HCT116 (cell line): ENCODE results near the gene SORL1. TPM values are rescaled to one million over a fixed set of nuclear protein-coding genes. Genes with fewer than 3 reads are reported as not detected.

Source experiments
- ATAC-seq: fragments of 200-7000 bp; cut with Tn5 transposase; 2 replicates; pipeline ENCODE4 v1.9.1; 2020; ENCODE audit warnings: mild to moderate bottlenecking, moderate library complexity
- BruUV-seq: library from RNA; stranded (reverse); fragments of 400-500 nt; replicated peaks from 2 replicates; lab custom pipeline; 2021; lab: Mats Ljungman, UMichigan
- CTCF ChIA-PET: fragments of 300-600 bp; sonication (Branson Sonifier 250); formaldehyde crosslinking; loops from one replicate; lab custom pipeline; 2021; ENCODE audit warnings: antibody characterized with exemption; lab: Charles Lee
- POLR2A ChIA-PET: fragments of 300-600, 350-600 bp; sonication (Branson Sonifier 250); formaldehyde crosslinking; loops from one replicate; lab custom pipeline; 2021; ENCODE audit warnings: antibody characterized with exemption; lab: Charles Lee
- RAD21 ChIA-PET, 2 experiments: fragments of 300-600 bp; sonication (Branson Sonifier 250); formaldehyde crosslinking; loops; one replicate each; lab custom pipeline; 2023; ENCODE audit warnings: low total read pairs in 2 of 2; ENCODE audit not compliant: uncharacterized antibody in 2 of 2, unreplicated experiment in 2 of 2, low non-redundant PET in 1 of 2; lab: Charles Lee
- DNase-seq: peaks from one replicate; pipeline ENCODE4 v3.0.0-alpha.2; 2010; ENCODE audit warnings: low read depth, low spot score
- H2AFZ ChIP-seq: fragments of 200-600 bp; shearing (Covaris generic), sonication (generic); 2 replicates; pipeline ENCODE4 v1.6.1; 2017; ENCODE audit warnings: low read depth, mixed run types, mixed read lengths, antibody characterized with exemption, low read length; ENCODE audit not compliant: poor library complexity, severe bottlenecking
- H3K27ac ChIP-seq: 2 replicates; pipeline ENCODE4 v1.5.1; 2012; ENCODE audit warnings: low read depth, low read length
- H3K27me3 ChIP-seq: fragments of 200-600 bp; sonication (generic); 2 replicates; pipeline ENCODE4 v1.6.1; 2016; ENCODE audit warnings: mixed run types, low read length, mixed read lengths; ENCODE audit not compliant: insufficient read depth
- H3K36me3 ChIP-seq, 2 experiments: fragments of 200-500 bp in 1 of 2; fragments of 200-600 bp in 1 of 2; sonication (Bioruptor generic) in 1 of 2; sonication (generic) in 1 of 2; 2 replicates each; pipeline versions ENCODE4 v1.5.1 to v1.6.1; 2014 to 2016; ENCODE audit warnings: low read length in 2 of 2, inconsistent platforms in 1 of 2, mixed read lengths in 1 of 2, mixed run types in 1 of 2; ENCODE audit not compliant: insufficient read depth in 2 of 2, control insufficient read depth in 1 of 2
- H3K4me1 ChIP-seq, 2 experiments: fragments of 200-600 bp in 1 of 2; sonication (generic) in 1 of 2; 2 replicates each; pipeline versions ENCODE4 v1.5.1 to v1.6.1; 2012 to 2017; ENCODE audit warnings: low read length in 2 of 2, inconsistent platforms in 1 of 2, mild to moderate bottlenecking in 1 of 2, mixed read lengths in 1 of 2, mixed run types in 1 of 2, moderate library complexity in 1 of 2; ENCODE audit not compliant: insufficient read depth in 2 of 2, control insufficient read depth in 1 of 2
- H3K4me2 ChIP-seq: fragments of 200-600 bp; sonication (generic); 2 replicates; pipeline ENCODE4 v1.6.1; 2017; ENCODE audit warnings: mixed run types, low read length, mixed read lengths
- H3K4me3 ChIP-seq, 2 experiments: fragments of 200-600 bp in 1 of 2; sonication (generic) in 1 of 2; replicated peaks in 1 of 2; 2 replicates each; pipeline ENCODE4 v1.5.1; 2011 to 2016; ENCODE audit warnings: low read length in 2 of 2, control low read depth in 1 of 2, low read depth in 1 of 2, mild to moderate bottlenecking in 1 of 2, mixed read lengths in 1 of 2, mixed run types in 1 of 2
- H3K79me2 ChIP-seq: fragments of 200-600 bp; sonication (generic); 2 replicates; pipeline ENCODE4 v1.6.1; 2017; ENCODE audit warnings: mild to moderate bottlenecking, mixed run types, low read length, moderate library complexity, mixed read lengths; ENCODE audit not compliant: insufficient read depth
- H3K9ac ChIP-seq: fragments of 200-600 bp; sonication (generic); 2 replicates; pipeline ENCODE4 v1.6.1; 2016; ENCODE audit warnings: low read length, mixed read lengths
- H3K9me2 ChIP-seq: fragments of 200-600 bp; sonication (generic), shearing (Covaris generic); 2 replicates; pipeline ENCODE4 v1.6.1; 2017; ENCODE audit warnings: mixed run types, mild to moderate bottlenecking, moderate library complexity; ENCODE audit not compliant: insufficient read depth
- H3K9me3 ChIP-seq, 2 experiments: fragments of 200-500 bp in 1 of 2; fragments of 200-600 bp in 1 of 2; sonication (Bioruptor generic) in 1 of 2; sonication (generic) in 1 of 2; 2 replicates each; pipeline ENCODE4 v1.6.1; 2014 to 2017; ENCODE audit warnings: low read length in 2 of 2, mixed read lengths in 2 of 2, inconsistent platforms in 1 of 2, low read depth in 1 of 2, mild to moderate bottlenecking in 1 of 2, mixed run types in 1 of 2, moderate library complexity in 1 of 2; ENCODE audit not compliant: control insufficient read depth in 1 of 2, insufficient read depth in 1 of 2
- H4K20me1 ChIP-seq: fragments of 200-600 bp; sonication (generic), shearing (Covaris generic); 2 replicates; pipeline ENCODE4 v1.6.1; 2017; ENCODE audit warnings: mixed run types, mild to moderate bottlenecking, moderate library complexity; ENCODE audit not compliant: insufficient read depth
- CEBPB ChIP-seq: IDR thresholded peaks from 2 replicates; pipeline ENCODE4 v1.6.1; 2012; ENCODE audit warnings: low read depth
- ELF1 ChIP-seq: IDR thresholded peaks from 2 replicates; pipeline ENCODE4 v1.6.1; 2012; ENCODE audit warnings: low read depth, borderline replicate concordance
- POLR2AphosphoS5 ChIP-seq: IDR thresholded peaks from 2 replicates; pipeline ENCODE4 v1.6.1; 2011; ENCODE audit warnings: mild to moderate bottlenecking, low read depth, low read length, moderate library complexity
- SIN3A ChIP-seq: IDR thresholded peaks from 2 replicates; pipeline ENCODE4 v1.6.1; 2012; ENCODE audit warnings: low read depth
- TCF7L2 ChIP-seq: IDR thresholded peaks from 2 replicates; pipeline ENCODE4 v1.7.0; 2011; ENCODE audit warnings: borderline replicate concordance, inconsistent platforms; ENCODE audit not compliant: insufficient read depth, insufficient read length; ENCODE audit errors: extremely low read depth
- ZFX ChIP-seq: fragments of 450-650 bp; IDR thresholded peaks from 2 replicates; pipeline ENCODE4 v1.6.1; 2017
- ZNF274 ChIP-seq: fragments of 200-500 bp; sonication (Bioruptor generic); IDR thresholded peaks from 2 replicates; pipeline ENCODE4 v1.6.1; 2014; ENCODE audit warnings: mild to moderate bottlenecking, low read depth, low read length, inconsistent platforms
- intact Hi-C: fragments of 100-400 bp; cut with micrococcal nuclease; formaldehyde crosslinking; loops from 2 replicates; pipeline ENCODE4 v1.10.0; 2022
- total RNA-seq: library from RNA; stranded (reverse); gene quantifications from one replicate; pipeline ENCODE4 v1.2.1, GENCODE V29; 2021; ENCODE audit not compliant: unreplicated experiment
- TF ChIP-seq, protein P1 (sequence below), 3 experiments: fragments of 200-600 bp in 1 of 3; sonication (generic) in 1 of 3; IDR thresholded peaks in 2 of 3; conservative IDR thresholded peaks in 1 of 3; 2 replicates each; pipeline ENCODE4 v1.5.1; 2012 to 2017; ENCODE audit warnings: low read depth in 2 of 3, low read length in 2 of 3, antibody characterized with exemption in 1 of 3, borderline replicate concordance in 1 of 3, control low read depth in 1 of 3, mild to moderate bottlenecking in 1 of 3, mixed read lengths in 1 of 3, mixed run types in 1 of 3, moderate library complexity in 1 of 3; ENCODE audit not compliant: insufficient read depth in 1 of 3

The SORL1 gene
- total RNA-seq, 1 experiment from 2014 or later, result 17.4 TPM

DNA sequence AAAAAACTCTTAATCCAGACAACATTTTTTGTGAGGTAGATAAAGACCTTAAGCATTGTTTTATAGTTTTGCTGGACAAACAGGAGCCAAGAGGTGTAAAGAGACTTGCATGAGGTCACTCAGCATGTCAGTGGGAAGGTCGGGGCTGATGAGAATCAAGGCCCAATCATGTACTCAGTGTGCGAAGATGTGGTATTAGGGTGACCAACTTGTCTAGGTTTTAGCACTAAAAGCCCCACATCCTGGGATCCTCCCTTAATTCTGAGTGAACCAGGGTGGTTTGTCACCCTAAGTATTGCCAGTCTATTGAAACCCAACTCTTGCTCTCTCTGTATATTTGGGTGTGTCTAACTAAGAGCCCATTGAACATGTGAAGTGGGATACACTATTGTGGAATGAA is 20.2 kb downstream of the SORL1 start:
- intact Hi-C loops, result no loop called here
- no peaks in the 10 kb centered on the region for H3K36me3 ChIP-seq
- ATAC-seq (no peak), DNase-seq (no peak)
- no peaks in the 10 kb centered on the region for H3K9me3 ChIP-seq
- H3K4me2 ChIP-seq, result no peak overlapping the region
- no peaks in the 10 kb centered on the region for H3K27me3 ChIP-seq
- POLR2A ChIA-PET, result no interaction called here
- H3K27ac ChIP-seq, result no peak overlapping the region
- RAD21 ChIA-PET, result no interaction called here
- peaks cover 18 to 23% of the 10 kb centered on the region in 2 experiments for H3K4me1 ChIP-seq
- TF ChIP-seq ZNF274 (no peak), TCF7L2 (no peak), CEBPB (no peak), SIN3A (no peak), ZFX (no peak), POLR2AphosphoS5 (no peak), ELF1 (no peak)
- TF ChIP-seq, protein P1, sequence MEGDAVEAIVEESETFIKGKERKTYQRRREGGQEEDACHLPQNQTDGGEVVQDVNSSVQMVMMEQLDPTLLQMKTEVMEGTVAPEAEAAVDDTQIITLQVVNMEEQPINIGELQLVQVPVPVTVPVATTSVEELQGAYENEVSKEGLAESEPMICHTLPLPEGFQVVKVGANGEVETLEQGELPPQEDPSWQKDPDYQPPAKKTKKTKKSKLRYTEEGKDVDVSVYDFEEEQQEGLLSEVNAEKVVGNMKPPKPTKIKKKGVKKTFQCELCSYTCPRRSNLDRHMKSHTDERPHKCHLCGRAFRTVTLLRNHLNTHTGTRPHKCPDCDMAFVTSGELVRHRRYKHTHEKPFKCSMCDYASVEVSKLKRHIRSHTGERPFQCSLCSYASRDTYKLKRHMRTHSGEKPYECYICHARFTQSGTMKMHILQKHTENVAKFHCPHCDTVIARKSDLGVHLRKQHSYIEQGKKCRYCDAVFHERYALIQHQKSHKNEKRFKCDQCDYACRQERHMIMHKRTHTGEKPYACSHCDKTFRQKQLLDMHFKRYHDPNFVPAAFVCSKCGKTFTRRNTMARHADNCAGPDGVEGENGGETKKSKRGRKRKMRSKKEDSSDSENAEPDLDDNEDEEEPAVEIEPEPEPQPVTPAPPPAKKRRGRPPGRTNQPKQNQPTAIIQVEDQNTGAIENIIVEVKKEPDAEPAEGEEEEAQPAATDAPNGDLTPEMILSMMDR (IDR thresholded peaks at IDR 0.05 in 2 of 3, conservative IDR thresholded peaks at IDR 0.05 in 1 of 3; ENCODE audit: borderline replicate concordance in 1 of 3, insufficient read depth in 1 of 3, low read depth in 2 of 3, low read length in 2 of 3), result no peak
- no peaks in the 10 kb centered on the region for H4K20me1 ChIP-seq
- no peaks in the 10 kb centered on the region for H3K79me2 ChIP-seq
- CTCF ChIA-PET, result no interaction called here
- no peak overlapping the region for H3K4me3 ChIP-seq
- no peak overlapping the region for H3K9ac ChIP-seq
- no peak overlapping the region for H2AFZ ChIP-seq
- H3K9me2 ChIP-seq, result no peaks in the 10 kb centered on the region
- BruUV-seq, result no TSS peak
